ENCODE measurements around the gene ESPL1.

DNA sequence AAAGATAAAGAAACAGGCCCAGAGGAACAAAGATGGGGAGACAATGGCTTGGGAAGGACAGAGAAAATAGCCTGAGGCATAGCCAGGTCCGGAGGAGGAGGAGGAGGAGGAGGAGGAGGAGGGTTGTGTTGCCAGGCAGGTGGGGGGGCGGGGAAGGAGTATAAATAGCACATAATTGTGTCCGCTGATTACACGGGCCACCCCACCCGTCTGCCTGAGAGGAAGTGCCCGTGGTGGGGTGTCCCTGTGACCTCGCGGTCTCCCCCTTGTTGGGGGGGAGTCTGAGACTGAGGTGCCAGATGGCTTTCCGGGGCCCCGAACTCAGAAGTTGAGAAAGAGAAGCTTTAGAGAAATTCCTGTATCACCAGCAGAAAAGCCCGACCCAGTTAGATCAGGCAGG lies 69.9 kb downstream of the ESPL1 start:
- TF ChIP-seq, protein P1, sequence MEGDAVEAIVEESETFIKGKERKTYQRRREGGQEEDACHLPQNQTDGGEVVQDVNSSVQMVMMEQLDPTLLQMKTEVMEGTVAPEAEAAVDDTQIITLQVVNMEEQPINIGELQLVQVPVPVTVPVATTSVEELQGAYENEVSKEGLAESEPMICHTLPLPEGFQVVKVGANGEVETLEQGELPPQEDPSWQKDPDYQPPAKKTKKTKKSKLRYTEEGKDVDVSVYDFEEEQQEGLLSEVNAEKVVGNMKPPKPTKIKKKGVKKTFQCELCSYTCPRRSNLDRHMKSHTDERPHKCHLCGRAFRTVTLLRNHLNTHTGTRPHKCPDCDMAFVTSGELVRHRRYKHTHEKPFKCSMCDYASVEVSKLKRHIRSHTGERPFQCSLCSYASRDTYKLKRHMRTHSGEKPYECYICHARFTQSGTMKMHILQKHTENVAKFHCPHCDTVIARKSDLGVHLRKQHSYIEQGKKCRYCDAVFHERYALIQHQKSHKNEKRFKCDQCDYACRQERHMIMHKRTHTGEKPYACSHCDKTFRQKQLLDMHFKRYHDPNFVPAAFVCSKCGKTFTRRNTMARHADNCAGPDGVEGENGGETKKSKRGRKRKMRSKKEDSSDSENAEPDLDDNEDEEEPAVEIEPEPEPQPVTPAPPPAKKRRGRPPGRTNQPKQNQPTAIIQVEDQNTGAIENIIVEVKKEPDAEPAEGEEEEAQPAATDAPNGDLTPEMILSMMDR (IDR thresholded peaks at IDR 0.05): no peak
- no peak for TF ChIP-seq POLR2A (IDR thresholded peaks at IDR 0.05)
